Prostate gland (tissue), 2 donors: Measurements from ENCODE around the gene MMP10.

Experiments
- CTCF ChIP-seq, 4 experiments: fragments of 200-600 bp in 2 of 4; fragments of 450-650 bp in 2 of 4; sonication (generic) in 2 of 4; IDR thresholded peaks; 1 replicate in 3 of 4; 2 replicates in 1 of 4; pipeline ENCODE4 v1.5.1; 2016 to 2019; ENCODE audit warnings: antibody characterized with exemption in 4 of 4, mild to moderate bottlenecking in 2 of 4, moderate library complexity in 2 of 4
- POLR2A ChIP-seq: fragments of 450-650 bp; IDR thresholded peaks from one replicate; pipeline ENCODE4 v1.6.1; 2016; ENCODE audit warnings: antibody characterized with exemption, mild to moderate bottlenecking

- TF ChIP-seq POLR2A (no peak), CTCF (IDR thresholded peaks at IDR 0.05) (no peak)
Observed at GRCh38 chr11:102753267-102753666, 27.2 kb downstream of the MMP10 start.
